Measurements from ENCODE around the gene TOB1. TPM values are rescaled to one million over a fixed set of nuclear protein-coding genes. Genes with fewer than 3 reads are reported as not detected.

TOB1 gene
- total and polyA plus RNA-seq, 2 of the 4 experiments (the other 2 are of a cell fraction) = 4.3 to 9.0 TPM

- Histone ChIP-seq H3K9me3 (ENCODE audit: control insufficient read depth, insufficient read depth, low read length) (no peaks in the 10 kb centered on the region), H2BK120ac (ENCODE audit: low read depth, low read length) (no peak overlapping the region), H2BK15ac (ENCODE audit: low read depth, low read length) (no peak overlapping the region), H3K4ac (ENCODE audit: low read depth, low read length) (no peak overlapping the region), H3K27ac (ENCODE audit: insufficient read depth, low read length) (no peak overlapping the region), H4K5ac (ENCODE audit: low read depth, low read length) (no peak overlapping the region), H4K91ac (ENCODE audit: insufficient read depth, low read depth, low read length) (no peak overlapping the region), H2AK9ac (replicated peaks; ENCODE audit: low read depth, low read length, poor library complexity) (no peak overlapping the region), H4K8ac (ENCODE audit: low read depth in 2 of 2, low read length in 2 of 2) (no peak overlapping the region), H2BK5ac (ENCODE audit: low read depth, low read length, poor library complexity, severe bottlenecking) (no peak overlapping the region), H2AK5ac (ENCODE audit: low read depth, low read length) (no peak overlapping the region), H3K4me3 (ENCODE audit: insufficient read depth, low read depth, low read length) (no peak overlapping the region), H3K4me2 (ENCODE audit: low read depth, low read length) (no peak overlapping the region), H2BK20ac (ENCODE audit: low read depth, low read length) (no peak overlapping the region), H3K56ac (ENCODE audit: extremely low read depth, insufficient read depth, low read length) (no peak overlapping the region), H4K20me1 (ENCODE audit: insufficient read depth, low read length) (no peaks in the 10 kb centered on the region), H3K27me3 (ENCODE audit: control insufficient read depth, insufficient read depth, low read length) (peaks cover 15% of the 10 kb centered on the region), H3K23ac (ENCODE audit: low read depth, low read length) (no peak overlapping the region), H3K9ac (ENCODE audit: low read depth, low read length) (no peak overlapping the region), H3K9me1 (ENCODE audit: insufficient read depth, low read length) (no peaks in the 10 kb centered on the region), H3K4me1 (ENCODE audit: control insufficient read depth, insufficient read depth, low read length) (peaks cover 4% of the 10 kb centered on the region), H3K79me1 (ENCODE audit: low read depth in 1 of 2, low read length in 2 of 2) (no peaks in the 10 kb centered on the region), H2AFZ (replicated peaks; ENCODE audit: low read length, poor library complexity) (peak overlapping the region; percentile 49), H3K18ac (ENCODE audit: low read depth, low read length) (no peak overlapping the region), H3K36me3 (ENCODE audit: control insufficient read depth, insufficient read depth, low read length) (no peaks in the 10 kb centered on the region), H3K14ac (replicated peaks; ENCODE audit: low read depth, low read length) (no peak overlapping the region)
- TF ChIP-seq NFE2L2 (IDR thresholded peaks at IDR 0.05; ENCODE audit: low read depth, low read length) (no peak), MAFK (IDR thresholded peaks at IDR 0.05; ENCODE audit: low read depth, low read length) (no peak), CTCF (conservative IDR thresholded peaks at IDR 0.05; ENCODE audit: low read depth, low read length) (no peak), USF2 (IDR thresholded peaks at IDR 0.05; ENCODE audit: low read depth, low read length) (no peak), BHLHE40 (IDR thresholded peaks at IDR 0.05; ENCODE audit: low read depth, low read length) (no peak), RAD21 (IDR thresholded peaks at IDR 0.05; ENCODE audit: low read length) (no peak), SMC3 (IDR thresholded peaks at IDR 0.05; ENCODE audit: low read depth, low read length) (no peak), CEBPB (IDR thresholded peaks at IDR 0.05; ENCODE audit: low read depth, low read length) (no peak), MXI1 (IDR thresholded peaks at IDR 0.05; ENCODE audit: borderline replicate concordance, low read depth, low read length) (no peak), ELK1 (IDR thresholded peaks at IDR 0.05; ENCODE audit: borderline replicate concordance, low read depth, low read length) (no peak), CHD1 (IDR thresholded peaks at IDR 0.05; ENCODE audit: low read depth, low read length) (no peak), POLR2A (IDR thresholded peaks at IDR 0.05; ENCODE audit: low read depth, low read length) (no peak), RFX5 (IDR thresholded peaks at IDR 0.05; ENCODE audit: low read depth, low read length) (no peak), MAZ (IDR thresholded peaks at IDR 0.05; ENCODE audit: borderline replicate concordance, low read depth, low read length) (no peak), FOS (IDR thresholded peaks at IDR 0.05; ENCODE audit: low read depth, low read length) (no peak), RCOR1 (IDR thresholded peaks at IDR 0.05; ENCODE audit: insufficient replicate concordance, low read length) (no peak)
- no peak for ATAC-seq (ENCODE audit: low read depth)
- in situ Hi-C loops (cut with MboI; ENCODE audit: low sequenced_read_pairs) = no loop called here
- dilution Hi-C loops (cut with HindIII; ENCODE audit: low sequenced_read_pairs, unreplicated experiment) = no loop called here
- CTCF ChIA-PET = interaction anchor here (0.6 kb wide), 1 partner anchor 414 kb away, joined by 5 read pairs; no protein-coding TSS in a partner anchor
- DNase-seq = no peak
- BruUV-seq (replicated peaks) = no TSS peak
- POLR2A ChIA-PET (ENCODE audit: unreplicated experiment) = no interaction called here
- intact Hi-C loops (cut with micrococcal nuclease) = no loop called here
- no CpG with 5 or more reads among the region's 11 CpGs for WGBS, 2 experiments (ENCODE audit: extremely low coverage in 2 of 2, insufficient read length in 1 of 2)
These were observed 48.4 kb upstream of the TOB1 start for GRCh38 chr17:50914505-50915063.
